ENCODE measurements around the gene CA7.

CA7 gene

DNA sequence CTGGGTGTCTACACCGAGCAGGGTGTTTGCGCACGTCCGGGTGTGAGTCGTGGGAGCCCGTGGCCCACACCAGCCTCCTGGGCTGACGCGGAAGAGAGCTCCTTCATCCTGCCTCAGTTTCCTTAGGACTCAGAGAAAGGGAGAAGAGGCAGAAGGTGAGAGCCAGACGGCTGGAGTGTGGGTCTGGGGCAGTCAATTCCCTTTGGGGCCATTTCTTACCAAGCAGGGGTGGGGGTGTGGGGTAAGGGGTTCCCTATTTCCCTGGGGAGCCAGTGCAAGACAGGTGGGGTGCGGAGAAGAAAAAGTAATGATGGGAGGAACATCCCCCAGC lies 831 bp downstream of the CA7 start:
- Histone ChIP-seq H3K27ac (no peak overlapping the region), H3K4me3 (peak overlapping the region in 5 of 7 experiments; percentile 8 to 43 (median 15))

- no peak overlapping the region for H3K4me3 ChIP-seq
Measured at GRCh38 chr16:66845791-66846221, 1.6 kb downstream of the CA7 start.

GRCh38 chr16:66846266-66846665 lies 2.1 kb downstream of the CA7 start:
- no peak overlapping the region for H3K27ac ChIP-seq
- H3K4me3 ChIP-seq = no peak overlapping the region

More at GRCh38 chr16:66845791-66846221, 1.6 kb downstream of the CA7 start:
- no peak overlapping the region for H3K27ac ChIP-seq

DNA sequence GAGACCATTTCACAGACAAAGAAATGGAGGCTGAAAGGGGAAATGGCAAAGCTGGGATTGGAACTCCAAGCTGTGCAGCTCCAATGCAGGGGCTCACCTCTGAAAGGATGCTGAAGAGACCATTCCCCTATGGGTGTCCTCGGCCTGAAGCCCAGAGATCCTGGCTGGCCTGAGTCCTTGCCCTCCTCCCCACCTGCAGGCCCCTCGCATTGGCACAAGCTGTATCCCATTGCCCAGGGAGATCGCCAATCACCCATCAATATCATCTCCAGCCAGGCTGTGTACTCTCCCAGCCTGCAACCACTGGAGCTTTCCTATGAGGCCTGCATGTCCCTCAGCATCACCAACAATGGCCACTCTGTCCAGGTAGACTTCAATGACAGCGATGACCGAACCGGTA lies 2.6 kb downstream of the CA7 start:
- H3K27ac ChIP-seq = no peak overlapping the region
- no peak overlapping the region for H3K4me3 ChIP-seq

DNA sequence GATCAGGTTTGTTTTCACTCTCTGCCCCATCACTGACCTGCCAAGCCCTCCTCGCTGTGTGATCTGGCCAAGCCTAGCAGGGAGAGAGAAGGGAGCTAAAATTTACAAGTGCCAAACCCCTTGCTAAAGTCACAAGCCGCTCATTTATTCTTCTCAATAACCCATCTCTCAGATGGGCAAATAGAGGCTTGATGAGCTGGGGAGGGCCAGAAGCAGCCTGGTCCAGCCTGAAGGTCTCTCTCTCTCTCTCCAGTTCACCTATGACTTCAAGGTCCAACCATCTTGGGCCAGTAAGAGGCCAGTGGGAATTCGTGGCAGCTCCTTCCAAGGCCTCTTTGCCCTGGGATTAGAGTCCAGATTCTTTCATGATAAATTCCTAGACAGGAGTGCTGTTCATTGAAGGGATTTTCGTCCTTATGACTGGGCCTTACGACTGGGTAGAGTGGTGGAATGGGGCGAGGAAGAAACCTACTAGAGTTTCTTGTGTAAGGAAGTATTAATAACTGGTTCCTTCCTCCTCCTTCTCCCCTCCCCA lies 3.4 kb downstream of the CA7 start:
- Histone ChIP-seq H3K4me3 (no peak overlapping the region), H3K27ac (no peak overlapping the region)

DNA sequence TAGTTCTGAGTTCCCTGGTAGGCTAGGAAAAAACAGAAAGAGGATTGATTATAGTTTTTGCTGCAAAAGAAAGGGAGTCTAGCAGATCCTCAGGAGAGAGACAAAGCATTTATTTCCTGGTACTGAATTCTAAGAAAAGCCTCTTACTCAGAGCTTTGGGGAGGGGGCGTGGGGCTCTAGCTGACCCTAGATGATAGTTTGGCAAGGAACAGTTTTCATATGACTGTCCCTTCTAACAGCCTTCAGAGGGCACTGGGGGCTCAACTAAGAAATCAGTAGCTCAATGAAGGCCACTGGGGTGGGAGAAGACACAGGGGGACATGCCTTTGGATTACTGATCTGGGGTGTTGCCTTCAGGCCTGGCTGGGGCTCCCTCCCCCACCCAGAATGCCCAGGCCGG lies 4.0 kb downstream of the CA7 start:
- Histone ChIP-seq H3K4me3 (no peak overlapping the region), H3K27ac (no peak overlapping the region)

DNA sequence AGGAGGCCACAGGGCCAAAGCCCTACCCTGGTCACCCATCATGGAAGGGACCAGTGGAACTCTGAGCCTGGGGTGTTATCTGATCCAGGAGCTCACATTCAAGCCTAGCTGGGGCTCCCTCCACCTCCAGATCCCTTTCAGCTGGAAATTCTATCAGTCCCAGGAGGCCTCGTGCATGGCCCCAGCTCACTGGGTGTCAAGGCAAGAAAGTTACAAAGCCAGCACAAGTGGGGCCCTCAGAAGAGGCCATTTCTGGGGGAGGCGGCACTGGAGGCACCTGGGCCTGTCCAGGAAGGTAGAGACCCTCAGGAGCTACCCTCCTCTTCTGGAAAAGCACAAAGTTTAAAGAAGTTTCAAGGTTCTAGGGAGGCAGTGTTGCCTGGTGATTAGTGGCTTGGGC lies 4.8 kb downstream of the CA7 start:
- H3K4me3 ChIP-seq = no peak overlapping the region
- H3K27ac ChIP-seq = no peak overlapping the region

- Histone ChIP-seq H3K27ac (no peak overlapping the region), H3K4me3 (no peak overlapping the region)
Measured at GRCh38 chr16:66849549-66849948, 5.3 kb downstream of the CA7 start.

GRCh38 chr16:66850115-66850815 lies 6.1 kb downstream of the CA7 start:
- Histone ChIP-seq H3K27ac (no peak overlapping the region), H3K4me3 (no peak overlapping the region)

- no peak overlapping the region for H3K27ac ChIP-seq
Measured at GRCh38 chr16:66851166-66851964, 7.2 kb downstream of the CA7 start.

GRCh38 chr16:66853261-66854139 lies 9.3 kb downstream of the CA7 start:
- Histone ChIP-seq H3K4me3 (no peak overlapping the region), H3K27ac (no peak overlapping the region)

More at GRCh38 chr16:66851166-66851964, 7.2 kb downstream of the CA7 start:
- no peak overlapping the region for H3K4me3 ChIP-seq

DNA sequence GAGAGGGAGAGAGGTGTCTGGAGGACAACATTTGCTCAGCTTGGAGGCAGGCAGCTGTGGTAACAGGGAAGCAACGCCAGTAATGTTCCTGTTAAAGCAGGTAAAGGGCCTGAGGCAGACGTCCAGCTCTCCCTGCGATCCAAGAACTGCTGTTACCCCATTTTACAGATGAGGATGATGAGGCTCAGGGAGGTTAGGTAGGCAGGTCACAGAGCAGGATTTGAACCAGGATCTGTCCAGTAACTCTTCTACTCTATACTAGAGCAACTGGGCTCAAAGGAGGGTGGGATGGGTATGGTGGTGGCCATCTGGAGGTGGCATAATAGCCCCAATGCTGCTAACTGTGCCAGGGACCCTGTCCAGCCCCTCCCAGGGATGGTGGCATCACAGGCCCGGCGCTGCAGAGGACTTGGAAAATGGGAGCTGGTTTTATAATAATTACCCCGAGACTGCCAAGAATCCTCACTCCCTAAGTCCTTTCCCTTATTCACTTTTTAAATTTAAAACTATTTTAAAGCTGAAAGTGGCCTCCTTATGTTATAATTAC lies 12.0 kb downstream of the CA7 start:
- Histone ChIP-seq H3K4me3 (no peak overlapping the region), H3K27ac (no peak overlapping the region)

DNA sequence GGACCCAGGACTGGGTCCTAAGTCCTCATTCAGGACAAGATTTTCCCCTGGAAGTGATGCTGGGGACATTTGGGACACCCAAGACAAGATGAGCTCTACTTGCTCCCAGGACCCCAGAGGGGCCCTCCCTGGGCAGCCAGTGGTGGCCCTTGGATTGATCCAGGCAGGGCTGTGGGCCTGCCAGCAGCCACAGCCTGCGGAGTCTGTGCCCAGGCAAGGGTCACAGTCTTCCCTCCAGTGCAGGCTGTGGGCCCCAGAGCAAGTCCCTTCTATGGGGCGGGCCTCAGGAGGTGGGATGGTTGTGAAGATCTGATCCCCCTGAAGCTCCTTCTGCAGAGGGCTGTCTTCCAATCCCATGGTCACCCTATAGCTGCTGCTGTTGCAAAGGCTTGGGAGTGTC lies 12.6 kb downstream of the CA7 start:
- Histone ChIP-seq H3K27ac (no peak overlapping the region), H3K4me3 (no peak overlapping the region)

- H3K4me3 ChIP-seq = no peak overlapping the region
- H3K27ac ChIP-seq = no peak overlapping the region
Measured at GRCh38 chr16:66857437-66857836, 13.2 kb downstream of the CA7 start.

DNA sequence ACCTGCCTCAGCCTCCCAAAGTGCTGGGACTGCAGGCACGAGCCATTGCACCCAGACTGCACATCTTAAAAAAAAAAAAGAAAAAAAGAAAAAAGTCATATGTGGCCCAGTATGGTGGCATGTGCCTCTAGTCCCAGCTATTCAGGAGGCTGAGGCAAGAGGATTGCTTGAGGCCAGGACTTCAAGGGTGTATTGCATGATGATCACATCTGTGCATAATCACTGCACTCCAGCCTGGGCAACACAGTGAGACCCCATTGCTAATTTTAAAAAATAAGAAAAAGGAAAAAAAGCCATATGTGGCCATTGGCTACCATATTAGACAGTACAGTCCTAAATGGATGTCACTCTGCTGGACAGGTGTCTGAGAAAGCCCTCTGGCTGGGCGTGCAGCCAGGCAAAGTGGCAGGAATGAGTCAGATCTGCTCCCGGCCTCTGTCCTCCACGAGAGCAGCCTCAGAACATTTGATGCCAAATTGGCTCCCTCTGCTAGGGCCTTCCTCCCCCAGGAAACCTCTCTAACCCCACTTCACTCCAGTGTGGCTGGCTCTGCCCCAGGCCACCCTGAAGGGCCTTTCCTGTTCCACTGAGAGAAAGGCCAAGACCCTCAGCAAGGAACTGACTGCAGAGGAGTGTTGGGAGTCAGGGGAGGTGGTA lies 14.7 kb downstream of the CA7 start:
- H3K27ac ChIP-seq = no peak overlapping the region
- H3K4me3 ChIP-seq = no peak overlapping the region

DNA sequence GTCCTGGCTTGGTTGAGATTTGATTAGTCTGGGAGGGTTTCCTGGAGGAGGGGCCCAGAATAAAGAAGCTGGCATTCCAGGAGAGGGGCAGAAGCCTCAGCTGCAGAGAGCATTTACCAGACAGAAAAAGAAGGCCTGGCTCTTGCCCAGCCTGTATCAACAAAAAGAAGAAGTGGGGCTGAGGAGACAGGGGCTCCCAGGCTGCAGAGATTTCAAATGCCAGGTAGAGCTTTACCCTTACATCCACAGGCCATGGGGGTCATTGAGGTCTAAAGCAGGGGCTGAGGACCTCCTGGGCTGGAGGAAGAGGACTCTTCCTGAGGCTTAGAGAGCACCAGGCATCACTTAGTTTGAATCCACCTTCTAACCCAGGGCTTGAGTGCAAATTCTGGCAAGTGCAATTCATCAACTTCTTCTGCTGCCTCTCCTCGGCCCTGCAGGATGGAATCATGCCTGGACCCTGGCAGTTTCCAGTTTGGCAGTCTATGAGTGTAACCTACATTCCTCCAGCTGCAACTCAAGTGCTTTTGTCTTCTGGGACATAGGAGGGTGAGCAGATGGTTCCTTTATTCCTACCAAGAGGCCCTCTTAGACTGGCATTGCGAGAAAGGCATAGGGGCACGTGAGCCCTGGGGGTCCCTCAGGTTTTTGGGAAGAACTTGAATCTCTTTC lies 15.3 kb downstream of the CA7 start:
- no peak overlapping the region for H3K27ac ChIP-seq

GRCh38 chr16:66862023-66862520 lies 17.9 kb downstream of the CA7 start:
- no peak overlapping the region for H3K4me3 ChIP-seq
- no peak overlapping the region for H3K27ac ChIP-seq

More for the DNA sequence above, 15.3 kb downstream of the CA7 start:
- no peak overlapping the region for H3K4me3 ChIP-seq

- no peak overlapping the region for H3K27ac ChIP-seq
- H3K4me3 ChIP-seq = no peak overlapping the region
Measured at GRCh38 chr16:66863707-66864106, 19.5 kb downstream of the CA7 start.

DNA sequence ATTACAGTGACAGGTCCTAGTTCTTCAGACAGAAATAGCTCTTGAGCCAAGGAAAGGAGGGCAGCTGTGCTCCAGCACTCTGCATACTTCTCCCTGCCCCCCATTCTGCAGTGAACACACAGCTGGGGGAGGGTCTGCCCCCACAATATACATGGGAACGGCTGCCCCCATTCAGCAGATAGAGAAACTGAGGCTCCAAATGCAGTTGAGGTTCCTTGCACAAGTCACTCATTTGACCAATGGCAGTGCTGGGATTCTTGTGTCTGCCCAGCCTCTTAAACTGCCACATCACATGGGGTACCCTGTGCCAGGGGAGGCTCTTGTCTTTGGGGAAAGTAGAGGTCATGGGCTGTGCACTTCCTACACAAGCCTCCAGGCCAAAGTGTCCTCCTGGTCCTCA lies 25.2 kb downstream of the CA7 start:
- Histone ChIP-seq H3K4me3 (no peak overlapping the region), H3K27ac (no peak overlapping the region)
